GM21515 (cell line): ENCODE measurements around the gene ZNF492.
"Not testable (repeated sequence)": the region's sequence is repeated elsewhere in the genome, so short reads cannot be mapped to it uniquely, and the experiment has no call there.

Source experiments
- ATAC-seq: cut with Tn5 transposase; IDR thresholded peaks from one replicate; pipeline ENCODE4 v1.9.1; 2021; ENCODE audit not compliant: unreplicated experiment

Gene ZNF492

GRCh38 chr19:22633706-22634449, at the start of gene ZNF492:
Gene ZNF492, plus strand, starts transcription at chr19:22634324. Its CDS starts 19,076 bp downstream, at chr19:22653400.
- ATAC-seq, result not testable (repeated sequence)

GRCh38 chr19:22595422-22595821, 38.7 kb upstream of the ZNF492 start:
- no peak for ATAC-seq

- ATAC-seq, result no peak
Observed at GRCh38 chr19:22595918-22596341, 38.2 kb upstream of the ZNF492 start.

GRCh38 chr19:22600690-22601648, 33.2 kb upstream of the ZNF492 start:
- ATAC-seq, result no peak

- ATAC-seq, result no peak
Observed at GRCh38 chr19:22601906-22602630, 32.1 kb upstream of the ZNF492 start.

- no peak for ATAC-seq
Observed at GRCh38 chr19:22602631-22603272, 31.4 kb upstream of the ZNF492 start.

- no peak for ATAC-seq
Observed at GRCh38 chr19:22603518-22604440, 30.3 kb upstream of the ZNF492 start.

GRCh38 chr19:22604571-22605274, 29.4 kb upstream of the ZNF492 start:
- ATAC-seq, result no peak

- ATAC-seq, result no peak
Observed at GRCh38 chr19:22605275-22606211, 28.6 kb upstream of the ZNF492 start.

GRCh38 chr19:22606212-22606553, 27.9 kb upstream of the ZNF492 start:
- no peak for ATAC-seq

- ATAC-seq, result no peak
Observed at GRCh38 chr19:22606954-22607652, 27.0 kb upstream of the ZNF492 start.

- ATAC-seq, result no peak
Observed at GRCh38 chr19:22607653-22608430, 26.3 kb upstream of the ZNF492 start.

- ATAC-seq, result no peak
Observed at GRCh38 chr19:22608441-22608840, 25.7 kb upstream of the ZNF492 start.

GRCh38 chr19:22609630-22610029, 24.5 kb upstream of the ZNF492 start:
- ATAC-seq, result no peak

- no peak for ATAC-seq
Observed at GRCh38 chr19:22610121-22610520, 24.0 kb upstream of the ZNF492 start.

GRCh38 chr19:22612316-22612715, 21.8 kb upstream of the ZNF492 start:
- ATAC-seq, result no peak

- ATAC-seq, result no peak
Observed at GRCh38 chr19:22616659-22617058, 17.5 kb upstream of the ZNF492 start.
